HG03108 (cell line): ENCODE measurements around the gene NDST1.

ENCODE experiments used
- ATAC-seq: cut with Tn5 transposase; IDR thresholded peaks from one replicate; pipeline ENCODE4 v1.9.1; 2021; ENCODE audit warnings: moderate library complexity; ENCODE audit not compliant: unreplicated experiment

Gene NDST1

GRCh38 chr5:150540615-150541396, 32.9 kb downstream of the NDST1 start:
- no peak for ATAC-seq

- no peak for ATAC-seq
Observed at GRCh38 chr5:150541397-150541675, 33.4 kb downstream of the NDST1 start.

GRCh38 chr5:150541895-150542294, 34.0 kb downstream of the NDST1 start:
- no peak for ATAC-seq

GRCh38 chr5:150542933-150543445, 35.1 kb downstream of the NDST1 start:
- ATAC-seq = no peak

- peak; percentile 86 for ATAC-seq
Observed at GRCh38 chr5:150544611-150545219, 36.8 kb downstream of the NDST1 start.

- ATAC-seq = no peak
Observed at GRCh38 chr5:150545246-150545645, 37.3 kb downstream of the NDST1 start.

- no peak for ATAC-seq
Observed at GRCh38 chr5:150548123-150548522, 40.2 kb downstream of the NDST1 start.

GRCh38 chr5:150549735-150550134, 41.8 kb downstream of the NDST1 start:
- ATAC-seq = no peak

- ATAC-seq = no peak
Observed at GRCh38 chr5:150550286-150550685, 42.4 kb downstream of the NDST1 start.

- no peak for ATAC-seq
Observed at GRCh38 chr5:150551066-150551465, 43.1 kb downstream of the NDST1 start.

- no peak for ATAC-seq
Observed at GRCh38 chr5:150553402-150553801, 45.5 kb downstream of the NDST1 start.

- ATAC-seq = no peak
Observed at GRCh38 chr5:150553911-150554310, 46.0 kb downstream of the NDST1 start.

- no peak for ATAC-seq
Observed at GRCh38 chr5:150554857-150555256, 46.9 kb downstream of the NDST1 start.

GRCh38 chr5:150556106-150556505, 48.2 kb downstream of the NDST1 start:
- ATAC-seq = no peak

- peak; percentile 39 for ATAC-seq
Observed at GRCh38 chr5:150556859-150557508, 49.1 kb downstream of the NDST1 start.

- ATAC-seq = no peak
Observed at GRCh38 chr5:150557509-150557872, 49.6 kb downstream of the NDST1 start.

- ATAC-seq = no peak
Observed at GRCh38 chr5:150558088-150558621, 50.2 kb downstream of the NDST1 start.

GRCh38 chr5:150559088-150559487, 51.2 kb downstream of the NDST1 start:
- ATAC-seq = no peak

GRCh38 chr5:150559701-150560100, 51.8 kb downstream of the NDST1 start:
- ATAC-seq = no peak

GRCh38 chr5:150560401-150561191, 52.7 kb downstream of the NDST1 start:
- peak; percentile 65 for ATAC-seq

GRCh38 chr5:150561192-150561512, 53.2 kb downstream of the NDST1 start:
- no peak for ATAC-seq
